ENCODE data around the gene GSK3A. TPM values are rescaled to one million over a fixed set of nuclear protein-coding genes. Genes with fewer than 3 reads are reported as not detected.

GSK3A gene
- total RNA-seq, 2 donors from 2014 or later: 12.5 to 14.5 TPM

- Histone ChIP-seq H3K27me3 (no peaks in the 10 kb centered on the region), H3K36me3 (replicated peaks in 1 of 2; ENCODE audit: insufficient read depth in 1 of 2, low read depth in 2 of 2) (peaks cover 0 to 9% of the 10 kb centered on the region in 2 donors), H3K9me3 (no peaks in the 10 kb centered on the region), H3K4me1 (peaks cover 52% of the 10 kb centered on the region), H3K4me3 (no peak overlapping the region), H3K27ac (peak overlapping the region in 1 of 4 donors; percentile 98)
- ATAC-seq: no peak
- intact Hi-C loops (cut with DNase I): loop anchor here (5.0 kb wide), 1 partner anchor 43 kb away; no protein-coding TSS in a partner anchor
- DNase-seq: no peak
- TF ChIP-seq POLR2A (IDR thresholded peaks at IDR 0.05): no peak
- no peak for TF ChIP-seq CTCF (IDR thresholded peaks at IDR 0.05)
- WGBS, 2 donors: 68 to 96% methylated on average over 6 of the region's 6 CpGs
These were observed 7.4 kb upstream of the GSK3A start for GRCh38 chr19:42249769-42250168.

DNA sequence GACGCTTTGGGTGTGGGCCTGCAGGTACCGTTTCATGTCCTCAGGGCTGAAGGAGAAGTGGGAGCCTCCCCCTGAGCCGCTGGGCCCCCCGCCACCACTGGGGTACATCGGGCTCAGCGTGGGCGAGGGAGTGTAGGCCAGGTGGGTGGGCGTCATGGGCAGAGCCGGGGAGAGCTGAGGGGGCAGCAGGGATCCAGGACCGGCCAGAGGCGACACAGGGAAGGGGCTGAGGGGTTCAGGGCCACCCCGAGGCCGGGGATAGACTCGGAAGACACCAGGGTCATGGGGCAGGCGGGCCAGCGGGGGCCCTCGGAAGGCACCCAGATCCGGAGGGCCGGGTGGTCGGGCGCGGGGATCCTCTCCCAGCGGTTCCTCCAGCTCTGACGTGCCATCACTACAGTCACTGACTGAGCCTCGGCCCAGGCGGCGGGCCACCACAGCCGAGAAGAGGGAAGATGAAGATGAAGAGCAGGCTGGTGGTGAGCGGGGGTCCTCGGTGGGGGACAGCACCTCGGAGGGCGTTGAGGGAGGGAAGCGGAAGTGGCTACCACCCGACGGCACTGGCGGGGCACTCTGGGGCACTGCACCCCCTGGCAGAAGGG is 6.8 kb upstream of the GSK3A start:
- H3K36me3 ChIP-seq (replicated peaks in 1 of 2; ENCODE audit: insufficient read depth in 1 of 2, low read depth in 2 of 2): peaks cover 0 to 9% of the 10 kb centered on the region in 2 donors
- H3K27me3 ChIP-seq: no peaks in the 10 kb centered on the region
- H3K9me3 ChIP-seq: no peaks in the 10 kb centered on the region
- H3K4me1 ChIP-seq: peaks cover 52% of the 10 kb centered on the region
- intact Hi-C loops (cut with DNase I): loop anchor here (5.0 kb wide), 1 partner anchor 43 kb away; no protein-coding TSS in a partner anchor
- TF ChIP-seq POLR2A (IDR thresholded peaks at IDR 0.05) (no peak), CTCF (IDR thresholded peaks at IDR 0.05) (no peak)
- DNase-seq (no peak), ATAC-seq (no peak)
- peak overlapping the region in 1 of 4 donors; percentile 98 for H3K27ac ChIP-seq
- H3K4me3 ChIP-seq: no peak overlapping the region
- 87 to 88% methylated on average over 34 to 35 of the region's 36 CpGs for WGBS, 2 donors

DNA sequence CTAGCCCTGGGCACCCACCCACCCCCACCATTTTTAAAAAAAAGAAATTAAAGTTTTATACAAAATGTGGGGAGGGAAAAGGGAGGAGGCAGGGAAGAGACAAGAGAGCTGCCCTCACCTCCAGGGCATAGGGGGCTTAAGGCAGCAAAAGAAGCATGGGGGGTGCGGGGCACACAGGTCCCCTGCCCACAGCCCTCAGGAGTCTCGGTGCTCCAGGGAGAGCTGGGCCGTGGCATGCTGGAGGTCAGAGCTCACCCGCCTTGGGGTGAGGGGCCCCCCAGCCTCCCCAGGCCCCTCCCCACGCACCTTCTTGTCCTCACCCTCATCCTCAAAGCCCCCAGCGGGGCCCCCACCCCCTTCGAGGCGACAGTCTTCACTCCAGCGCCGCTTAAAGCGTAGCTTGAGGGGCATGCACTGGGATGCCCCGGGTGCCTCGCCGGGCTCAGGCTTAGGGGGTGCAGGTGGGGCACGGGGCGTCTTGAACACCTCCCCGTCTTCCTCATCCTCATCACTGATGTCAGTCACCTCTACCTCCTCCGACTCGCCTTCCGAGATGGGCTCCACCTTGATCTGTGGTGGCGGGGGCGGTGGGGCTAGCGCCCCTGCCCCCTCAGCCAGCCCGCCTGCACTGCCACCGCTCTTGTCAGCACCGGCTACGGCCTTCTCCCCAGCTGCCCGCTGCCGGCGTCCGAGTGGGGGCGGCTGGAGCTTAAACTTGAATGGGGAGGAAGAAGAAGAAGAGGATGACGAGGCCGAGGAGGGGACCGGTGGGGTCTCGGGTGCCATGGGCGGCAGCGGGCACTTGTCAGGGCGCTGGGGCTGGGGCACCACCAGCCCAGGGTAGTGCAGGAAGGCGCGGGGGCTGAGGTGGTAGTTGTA is 6.1 kb upstream of the GSK3A start:
- Histone ChIP-seq H3K36me3 (replicated peaks in 1 of 2; ENCODE audit: insufficient read depth in 1 of 2, low read depth in 2 of 2) (peaks cover 0 to 9% of the 10 kb centered on the region in 2 donors), H3K27me3 (no peaks in the 10 kb centered on the region), H3K9me3 (no peaks in the 10 kb centered on the region), H3K27ac (no peak overlapping the region), H3K4me3 (no peak overlapping the region), H3K4me1 (peaks cover 59% of the 10 kb centered on the region)
- WGBS, 2 donors: 89 to 94% methylated on average over 33 to 39 of the region's 41 CpGs
- no peak for TF ChIP-seq POLR2A (IDR thresholded peaks at IDR 0.05)
- TF ChIP-seq CTCF (IDR thresholded peaks at IDR 0.05): no peak
- DNase-seq (no peak), ATAC-seq (no peak)
- intact Hi-C loops (cut with DNase I): loop anchor here (5.0 kb wide), 1 partner anchor 44 kb away; no protein-coding TSS in a partner anchor

- intact Hi-C loops (cut with DNase I): loop anchor here (5.0 kb wide), 1 partner anchor 45 kb away; no protein-coding TSS in a partner anchor
- peaks cover 54% of the 10 kb centered on the region for H3K4me1 ChIP-seq
- H3K27ac ChIP-seq: no peak overlapping the region
- H3K36me3 ChIP-seq (replicated peaks in 1 of 2; ENCODE audit: insufficient read depth in 1 of 2, low read depth in 2 of 2): peaks cover 0 to 9% of the 10 kb centered on the region in 2 donors
- H3K9me3 ChIP-seq: no peaks in the 10 kb centered on the region
- no peaks in the 10 kb centered on the region for H3K27me3 ChIP-seq
- ATAC-seq (no peak), DNase-seq (no peak)
- WGBS, 2 donors: 88 to 89% methylated on average over 5 of the region's 6 CpGs
- no peak overlapping the region for H3K4me3 ChIP-seq
- TF ChIP-seq CTCF (IDR thresholded peaks at IDR 0.05): no peak
- no peak for TF ChIP-seq POLR2A (IDR thresholded peaks at IDR 0.05)
These were observed 5.3 kb upstream of the GSK3A start for GRCh38 chr19:42247640-42248199.

All from body of pancreas (tissue), 4 donors.